GM23338 (cell line): ENCODE data around the gene RUBCN.

ENCODE experiments used
- EZH2 ChIP-seq: fragments of 200-600 bp; sonication (generic); IDR thresholded peaks from one replicate; pipeline ENCODE4 v1.8.0; 2017; ENCODE audit warnings: antibody characterized with exemption, mild to moderate bottlenecking, low read depth; ENCODE audit not compliant: unreplicated experiment
- EZH2phosphoT487 ChIP-seq: fragments of 200-600 bp; sonication (generic); IDR thresholded peaks from one replicate; pipeline ENCODE4 v1.8.1; 2018; ENCODE audit warnings: antibody characterized with exemption; ENCODE audit not compliant: unreplicated experiment
- NANOG ChIP-seq: IDR thresholded peaks from 2 replicates; pipeline ENCODE4 v1.6.1; 2016; ENCODE audit warnings: antibody characterized with exemption, borderline replicate concordance
- POLR2AphosphoS5 ChIP-seq: IDR thresholded peaks from 2 replicates; pipeline ENCODE4 v1.6.1; 2016; ENCODE audit warnings: antibody characterized with exemption, low read depth
- REST ChIP-seq: IDR thresholded peaks from one replicate; pipeline ENCODE4 v1.6.1; 2018; ENCODE audit warnings: antibody characterized with exemption; ENCODE audit not compliant: unreplicated experiment
- STAT1 ChIP-seq: IDR thresholded peaks from one replicate; pipeline ENCODE4 v1.6.1; 2016; ENCODE audit warnings: antibody characterized with exemption; ENCODE audit not compliant: unreplicated experiment
- TF ChIP-seq, protein P1 (sequence below), 2 experiments: fragments of 200-600 bp in 1 of 2; sonication (generic) in 1 of 2; conservative IDR thresholded peaks; 2 replicates each; pipeline versions ENCODE4 v1.5.1 to v1.6.1; 2016 to 2017; ENCODE audit warnings: antibody characterized with exemption in 2 of 2, low read depth in 2 of 2, mild to moderate bottlenecking in 2 of 2, moderate library complexity in 1 of 2

DNA sequence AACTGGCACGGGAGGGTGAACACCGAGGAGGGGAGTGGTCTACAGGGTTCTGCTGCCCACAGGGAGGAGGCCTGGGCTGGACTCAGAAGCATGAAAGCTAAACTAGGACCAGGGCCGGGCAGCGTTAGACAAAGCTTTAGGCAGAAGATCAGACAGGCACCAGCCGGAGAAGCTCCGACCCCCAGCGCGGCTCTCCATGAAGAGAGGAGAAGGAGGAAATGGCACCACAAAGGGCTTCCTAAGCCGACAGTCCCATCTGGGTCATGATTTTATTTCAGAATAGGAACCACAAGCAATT is 61.2 kb downstream of the RUBCN start:
- TF ChIP-seq, protein P1, sequence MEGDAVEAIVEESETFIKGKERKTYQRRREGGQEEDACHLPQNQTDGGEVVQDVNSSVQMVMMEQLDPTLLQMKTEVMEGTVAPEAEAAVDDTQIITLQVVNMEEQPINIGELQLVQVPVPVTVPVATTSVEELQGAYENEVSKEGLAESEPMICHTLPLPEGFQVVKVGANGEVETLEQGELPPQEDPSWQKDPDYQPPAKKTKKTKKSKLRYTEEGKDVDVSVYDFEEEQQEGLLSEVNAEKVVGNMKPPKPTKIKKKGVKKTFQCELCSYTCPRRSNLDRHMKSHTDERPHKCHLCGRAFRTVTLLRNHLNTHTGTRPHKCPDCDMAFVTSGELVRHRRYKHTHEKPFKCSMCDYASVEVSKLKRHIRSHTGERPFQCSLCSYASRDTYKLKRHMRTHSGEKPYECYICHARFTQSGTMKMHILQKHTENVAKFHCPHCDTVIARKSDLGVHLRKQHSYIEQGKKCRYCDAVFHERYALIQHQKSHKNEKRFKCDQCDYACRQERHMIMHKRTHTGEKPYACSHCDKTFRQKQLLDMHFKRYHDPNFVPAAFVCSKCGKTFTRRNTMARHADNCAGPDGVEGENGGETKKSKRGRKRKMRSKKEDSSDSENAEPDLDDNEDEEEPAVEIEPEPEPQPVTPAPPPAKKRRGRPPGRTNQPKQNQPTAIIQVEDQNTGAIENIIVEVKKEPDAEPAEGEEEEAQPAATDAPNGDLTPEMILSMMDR (conservative IDR thresholded peaks at IDR 0.05; ENCODE audit: low read depth in 2 of 2): no peak
- no peak for TF ChIP-seq REST
- TF ChIP-seq EZH2: no peak
- no peak for TF ChIP-seq POLR2AphosphoS5
- no peak for TF ChIP-seq NANOG
- TF ChIP-seq EZH2phosphoT487: no peak
- no peak for TF ChIP-seq STAT1
